H9 (cell line): ENCODE results near the gene ZNF184. TPM values are rescaled to one million over a fixed set of nuclear protein-coding genes. Genes with fewer than 3 reads are reported as not detected.

ENCODE experiments used
- DNase-seq: peaks from one replicate; pipeline ENCODE4 v3.0.0-alpha.2; 2017
- H2AFZ ChIP-seq: one replicate; pipeline ENCODE4 v1.6.1; 2013; ENCODE audit warnings: mild to moderate bottlenecking, low read length, control low read depth, moderate library complexity
- H2AK5ac ChIP-seq: 2 replicates; pipeline ENCODE4 v1.6.1; 2013; ENCODE audit warnings: low read length, control low read depth, mixed read lengths; ENCODE audit not compliant: insufficient read length
- H2BK120ac ChIP-seq: one replicate; pipeline ENCODE4 v1.6.1; 2013; ENCODE audit warnings: low read depth, mild to moderate bottlenecking, low read length, control low read depth, inconsistent platforms; ENCODE audit not compliant: poor library complexity, severe bottlenecking
- H2BK12ac ChIP-seq: 2 replicates; pipeline ENCODE4 v1.6.1; 2013; ENCODE audit warnings: low read length, control low read depth, mixed read lengths, low read depth; ENCODE audit not compliant: insufficient read length
- H2BK15ac ChIP-seq: 2 replicates; pipeline ENCODE4 v1.6.1; 2013; ENCODE audit warnings: low read depth, low read length, control low read depth
- H2BK20ac ChIP-seq: one replicate; pipeline ENCODE4 v1.6.1; 2013; ENCODE audit warnings: low read depth, mild to moderate bottlenecking, low read length, control low read depth, inconsistent platforms; ENCODE audit not compliant: poor library complexity, severe bottlenecking
- H2BK5ac ChIP-seq: 2 replicates; pipeline ENCODE4 v1.6.1; 2013; ENCODE audit warnings: low read length, control low read depth, mixed read lengths; ENCODE audit not compliant: insufficient read length
- H3K14ac ChIP-seq: 2 replicates; pipeline ENCODE4 v1.6.1; 2013; ENCODE audit warnings: low read length, control low read depth; ENCODE audit not compliant: insufficient read depth
- H3K18ac ChIP-seq: 2 replicates; pipeline ENCODE4 v1.6.1; 2013; ENCODE audit warnings: low read depth, mild to moderate bottlenecking, mixed read lengths, low read length, control low read depth; ENCODE audit not compliant: insufficient read length
- H3K23ac ChIP-seq: 2 replicates; pipeline ENCODE4 v1.6.1; 2013; ENCODE audit warnings: low read length, control low read depth, mixed read lengths, low read depth; ENCODE audit not compliant: insufficient read length
- H3K23me2 ChIP-seq: 2 replicates; pipeline ENCODE4 v1.6.1; 2013; ENCODE audit warnings: low read depth, mild to moderate bottlenecking, mixed read lengths, low read length, control low read depth; ENCODE audit not compliant: insufficient read length, poor library complexity, severe bottlenecking
- H3K27ac ChIP-seq: 2 replicates; pipeline ENCODE4 v1.5.1; 2013; ENCODE audit warnings: low read length, control low read depth, mixed read lengths, low read depth; ENCODE audit not compliant: insufficient read length
- H3K27me3 ChIP-seq: 2 replicates; pipeline ENCODE4 v1.6.1; 2013; ENCODE audit warnings: low read length, control low read depth, inconsistent platforms; ENCODE audit not compliant: insufficient read depth
- H3K4ac ChIP-seq: 2 replicates; pipeline ENCODE4 v1.6.1; 2013; ENCODE audit warnings: low read depth, mild to moderate bottlenecking, control low read depth, inconsistent platforms, low read length, moderate library complexity
- H3K4me1 ChIP-seq: 2 replicates; pipeline ENCODE4 v1.6.1; 2013; ENCODE audit warnings: low read length, control low read depth, inconsistent platforms; ENCODE audit not compliant: insufficient read depth
- H3K4me2 ChIP-seq: 2 replicates; pipeline ENCODE4 v1.6.1; 2013; ENCODE audit warnings: low read length, control low read depth, mixed read lengths; ENCODE audit not compliant: insufficient read length, insufficient read depth
- H3K56ac ChIP-seq: 2 replicates; pipeline ENCODE4 v1.6.1; 2013; ENCODE audit warnings: low read depth, mild to moderate bottlenecking, mixed read lengths, low read length, control low read depth; ENCODE audit not compliant: insufficient read length
- H3K79me1 ChIP-seq: 2 replicates; pipeline ENCODE4 v1.6.1; 2013; ENCODE audit warnings: low read depth, mild to moderate bottlenecking, moderate library complexity, low read length, control low read depth, inconsistent platforms; ENCODE audit not compliant: insufficient read depth, poor library complexity, severe bottlenecking
- H3K79me2 ChIP-seq: 2 replicates; pipeline ENCODE4 v1.6.1; 2013; ENCODE audit warnings: low read length, control low read depth, inconsistent platforms; ENCODE audit not compliant: insufficient read depth
- H3K9ac ChIP-seq: 2 replicates; pipeline ENCODE4 v1.6.1; 2013; ENCODE audit warnings: low read length, control low read depth, mixed read lengths; ENCODE audit not compliant: insufficient read length; ENCODE audit errors: extremely low read depth
- H3K9me3 ChIP-seq: one replicate; pipeline ENCODE4 v1.6.1; 2013; ENCODE audit warnings: low read depth, low read length, inconsistent platforms; ENCODE audit not compliant: control insufficient read depth
- H3T11ph ChIP-seq: one replicate; pipeline ENCODE4 v1.6.1; 2013; ENCODE audit warnings: mild to moderate bottlenecking, low read length, control low read depth, inconsistent platforms
- H4K20me1 ChIP-seq: one replicate; pipeline ENCODE4 v1.6.1; 2013; ENCODE audit not compliant: control insufficient read depth, insufficient read length, insufficient read depth
- H4K5ac ChIP-seq: 2 replicates; pipeline ENCODE4 v1.6.1; 2013; ENCODE audit warnings: low read depth, mild to moderate bottlenecking, mixed read lengths, low read length, control low read depth; ENCODE audit not compliant: insufficient read length
- H4K8ac ChIP-seq: replicated peaks from 2 replicates; pipeline ENCODE4 v1.6.1; 2013; ENCODE audit warnings: low read length, control low read depth, mixed read lengths, low read depth; ENCODE audit not compliant: insufficient read length
- H4K91ac ChIP-seq: 2 replicates; pipeline ENCODE4 v1.6.1; 2013; ENCODE audit warnings: low read depth, mild to moderate bottlenecking, moderate library complexity, mixed read lengths, low read length, control low read depth; ENCODE audit not compliant: insufficient read length
- H3K27ac Mint-ChIP-seq, 3 experiments: 2 replicates in 2 of 3; 3 replicates in 1 of 3; pipeline ENCODE4 v1.8.0; 2020 to 2021; ENCODE audit warnings: mixed read lengths in 3 of 3, mild to moderate bottlenecking in 1 of 3, moderate library complexity in 1 of 3
- H3K27me3 Mint-ChIP-seq: 2 replicates; pipeline ENCODE4 v1.8.0; 2021; ENCODE audit warnings: low read depth, mild to moderate bottlenecking, moderate library complexity, mixed read lengths
- H3K36me3 Mint-ChIP-seq, 3 experiments: 2 replicates in 2 of 3; 3 replicates in 1 of 3; pipeline ENCODE4 v1.8.0; 2020 to 2021; ENCODE audit warnings: low read depth in 3 of 3, mixed read lengths in 3 of 3; ENCODE audit not compliant: insufficient read depth in 1 of 3
- H3K4me1 Mint-ChIP-seq, 2 experiments: 2 replicates each; pipeline ENCODE4 v1.8.0; 2020; ENCODE audit warnings: mixed read lengths in 2 of 2
- H3K4me3 Mint-ChIP-seq, 2 experiments: 2 replicates in 1 of 2; 3 replicates in 1 of 2; pipeline ENCODE4 v1.8.0; 2020 to 2021; ENCODE audit warnings: mild to moderate bottlenecking in 2 of 2, mixed read lengths in 2 of 2, moderate library complexity in 1 of 2
- H3K9me3 Mint-ChIP-seq, 2 experiments: 2 replicates in 1 of 2; 3 replicates in 1 of 2; pipeline ENCODE4 v1.8.0; 2020; ENCODE audit warnings: mild to moderate bottlenecking in 2 of 2, mixed read lengths in 2 of 2, moderate library complexity in 1 of 2
- WGBS: extraction: QIAGEN DNeasy Blood & Tissue Kit; methylation state at CpG from one replicate; pipeline ENCODE4 v1.1.7; 2013; ENCODE audit warnings: missing lambda C conversion rate, low lambda C conversion rate, mixed read lengths; ENCODE audit not compliant: insufficient read length; ENCODE audit errors: extremely low coverage; 5-methylcytosine and 5-hydroxymethylcytosine counted together
- total RNA-seq: library from RNA; stranded (reverse); gene quantifications from 2 replicates; pipeline ENCODE4 v1.2.1, GENCODE V29; 2021
- TF ChIP-seq, protein P1 (sequence below): fragments of 200-600 bp; sonication (generic); conservative IDR thresholded peaks from 3 replicates; pipeline ENCODE4 v1.8.0; 2021; ENCODE audit warnings: antibody characterized with exemption, mild to moderate bottlenecking

The ZNF184 gene
- total RNA-seq, 1 experiment from 2014 or later = 6.3 TPM

DNA sequence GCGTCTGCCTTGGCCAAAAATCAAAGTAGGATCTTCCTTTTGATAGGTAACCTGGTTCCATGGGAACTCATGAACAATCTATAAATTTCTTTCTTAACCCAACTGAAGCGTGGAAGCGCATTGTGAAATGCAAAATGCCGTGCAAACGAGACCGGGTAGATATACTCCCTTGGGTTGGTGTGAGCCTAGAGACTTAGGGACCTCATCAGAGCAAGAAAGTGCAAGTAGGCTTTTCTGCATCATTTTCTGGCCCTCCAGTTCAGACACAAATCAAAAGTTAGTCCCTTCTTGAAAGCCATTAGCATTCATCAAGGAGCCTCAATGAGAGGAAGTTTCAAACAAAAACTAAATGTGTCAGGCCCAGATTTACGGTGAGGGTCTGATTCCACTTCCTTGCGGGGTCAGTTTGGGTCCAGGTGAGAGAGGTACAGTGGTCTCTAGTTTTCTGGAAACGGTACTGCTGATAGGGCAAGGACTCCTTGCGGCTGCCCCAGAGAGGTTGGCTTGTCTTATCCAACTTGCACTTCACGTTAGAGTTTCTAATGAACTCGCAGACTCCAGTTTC lies 5.3 kb upstream of the ZNF184 start:
- Mint-ChIP-seq H3K9me3 (peaks cover 0 to 3% of the 10 kb centered on the region in 2 experiments; a peak in 2 of 5 replicates), H3K36me3 (no peaks in the 10 kb centered on the region), H3K27ac (no peak overlapping the region), H3K4me3 (no peak overlapping the region), H3K4me1 (peaks cover 10 to 13% of the 10 kb centered on the region in 2 experiments), H3K27me3 (peaks cover 7% of the 10 kb centered on the region)
- no peak overlapping the region for H4K5ac ChIP-seq
- H3T11ph ChIP-seq = no peak overlapping the region
- H2BK120ac ChIP-seq = no peak overlapping the region
- no peak overlapping the region for H2AFZ ChIP-seq
- H3K27me3 ChIP-seq = no peaks in the 10 kb centered on the region; the same call in 1 of the 2 replicates
- no peak overlapping the region for H3K14ac ChIP-seq
- no peaks in the 10 kb centered on the region for H3K79me1 ChIP-seq
- H4K91ac ChIP-seq = no peak overlapping the region
- peak overlapping the region; percentile 47 for H3K9ac ChIP-seq
- H3K27ac ChIP-seq = no peak overlapping the region
- H3K56ac ChIP-seq = no peak overlapping the region
- peaks cover 2% of the 10 kb centered on the region; the same call in 1 of the 2 replicates for H3K4me1 ChIP-seq
- no peaks in the 10 kb centered on the region for H3K79me2 ChIP-seq
- H2BK12ac ChIP-seq = no peak overlapping the region
- H3K23ac ChIP-seq = no peak overlapping the region
- no peak overlapping the region for H2BK15ac ChIP-seq
- H3K4ac ChIP-seq = no peak overlapping the region
- no peak for DNase-seq
- WGBS = no CpG with 5 or more reads among the region's 12 CpGs
- no peaks in the 10 kb centered on the region for H4K20me1 ChIP-seq
- peak overlapping the region; percentile 91 for H3K4me2 ChIP-seq
- peaks cover 8% of the 10 kb centered on the region for H3K23me2 ChIP-seq
- H4K8ac ChIP-seq = no peak overlapping the region
- no peak overlapping the region for H2BK20ac ChIP-seq
- no peak overlapping the region for H2BK5ac ChIP-seq
- no peaks in the 10 kb centered on the region for H3K9me3 ChIP-seq
- TF ChIP-seq, protein P1, sequence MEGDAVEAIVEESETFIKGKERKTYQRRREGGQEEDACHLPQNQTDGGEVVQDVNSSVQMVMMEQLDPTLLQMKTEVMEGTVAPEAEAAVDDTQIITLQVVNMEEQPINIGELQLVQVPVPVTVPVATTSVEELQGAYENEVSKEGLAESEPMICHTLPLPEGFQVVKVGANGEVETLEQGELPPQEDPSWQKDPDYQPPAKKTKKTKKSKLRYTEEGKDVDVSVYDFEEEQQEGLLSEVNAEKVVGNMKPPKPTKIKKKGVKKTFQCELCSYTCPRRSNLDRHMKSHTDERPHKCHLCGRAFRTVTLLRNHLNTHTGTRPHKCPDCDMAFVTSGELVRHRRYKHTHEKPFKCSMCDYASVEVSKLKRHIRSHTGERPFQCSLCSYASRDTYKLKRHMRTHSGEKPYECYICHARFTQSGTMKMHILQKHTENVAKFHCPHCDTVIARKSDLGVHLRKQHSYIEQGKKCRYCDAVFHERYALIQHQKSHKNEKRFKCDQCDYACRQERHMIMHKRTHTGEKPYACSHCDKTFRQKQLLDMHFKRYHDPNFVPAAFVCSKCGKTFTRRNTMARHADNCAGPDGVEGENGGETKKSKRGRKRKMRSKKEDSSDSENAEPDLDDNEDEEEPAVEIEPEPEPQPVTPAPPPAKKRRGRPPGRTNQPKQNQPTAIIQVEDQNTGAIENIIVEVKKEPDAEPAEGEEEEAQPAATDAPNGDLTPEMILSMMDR = no peak
- no peak overlapping the region for H2AK5ac ChIP-seq
- H3K18ac ChIP-seq = no peak overlapping the region
